SK-N-SH (cell line): ENCODE results near the gene BCR. TPM values are rescaled to one million over a fixed set of nuclear protein-coding genes. Genes with fewer than 3 reads are reported as not detected.

Experiments used
- CTCF ChIA-PET: fragments of 300-600, 350-600 bp; formaldehyde crosslinking; extraction: SDS; loops from one replicate; lab custom pipeline; 2021; lab: Yijun Ruan, JAX
- POLR2A ChIA-PET: fragments of 350-600 bp; sonication (Branson Sonifier 250); formaldehyde crosslinking; extraction: SDS; loops from one replicate; lab custom pipeline; 2020; ENCODE audit warnings: antibody characterized with exemption, inconsistent platforms; lab: Yijun Ruan, JAX
- DNase-seq: peaks from one replicate; pipeline ENCODE4 v3.0.0; 2012
- H2AFZ ChIP-seq: fragments of 200-600 bp; sonication (generic); 2 replicates; pipeline ENCODE4 v1.8.1; 2016; ENCODE audit warnings: antibody characterized with exemption, mild to moderate bottlenecking, low read depth
- H3F3A ChIP-seq: fragments of 200-600 bp; sonication (generic); replicated peaks from 2 replicates; pipeline ENCODE3; 2016; ENCODE audit warnings: antibody characterized with exemption, mild to moderate bottlenecking; ENCODE audit not compliant: insufficient read depth
- H3K27ac ChIP-seq, 2 experiments: fragments of 200-500 bp in 1 of 2; fragments of 200-600 bp in 1 of 2; sonication (Bioruptor generic) in 1 of 2; sonication (generic), shearing (Covaris generic) in 1 of 2; 2 replicates each; pipeline versions ENCODE4 v1.5.1 to v1.6.1; 2014 to 2016; ENCODE audit warnings: low read depth in 2 of 2, inconsistent platforms in 1 of 2, low read length in 1 of 2, mild to moderate bottlenecking in 1 of 2, mixed read lengths in 1 of 2
- H3K27me3 ChIP-seq: fragments of 200-600 bp; sonication (generic), shearing (Covaris generic); 2 replicates; pipeline ENCODE4 v1.6.1; 2016; ENCODE audit warnings: mixed run types; ENCODE audit not compliant: insufficient read depth
- H3K36me3 ChIP-seq, 2 experiments: fragments of 200-500 bp in 1 of 2; fragments of 200-600 bp in 1 of 2; sonication (Bioruptor generic) in 1 of 2; sonication (generic) in 1 of 2; replicated peaks in 1 of 2; 2 replicates each; pipeline versions ENCODE3 to v1.5.1; 2014 to 2016; ENCODE audit warnings: low read length in 1 of 2, mild to moderate bottlenecking in 1 of 2; ENCODE audit not compliant: insufficient read depth in 2 of 2, control insufficient read depth in 1 of 2
- H3K4me1 ChIP-seq, 2 experiments: fragments of 200-500 bp in 1 of 2; fragments of 200-600 bp in 1 of 2; sonication (Bioruptor generic) in 1 of 2; sonication (generic), shearing (Covaris generic) in 1 of 2; 2 replicates each; pipeline versions ENCODE4 v1.5.1 to v1.6.1; 2014 to 2016; ENCODE audit warnings: low read depth in 1 of 2, low read length in 1 of 2, mixed run types in 1 of 2; ENCODE audit not compliant: insufficient read depth in 2 of 2, control insufficient read depth in 1 of 2
- H3K4me2 ChIP-seq: fragments of 200-600 bp; sonication (generic), shearing (Covaris generic); 2 replicates; pipeline ENCODE4 v1.6.1; 2017; ENCODE audit warnings: mixed run types
- H3K4me3 ChIP-seq, 2 experiments: fragments of 200-500 bp in 1 of 2; fragments of 200-600 bp in 1 of 2; sonication (Bioruptor generic) in 1 of 2; sonication (generic), shearing (Covaris generic) in 1 of 2; 2 replicates each; pipeline versions ENCODE4 v1.5.1 to v1.8.1; 2014 to 2016; ENCODE audit warnings: low read depth in 2 of 2, inconsistent platforms in 1 of 2, low read length in 1 of 2, mild to moderate bottlenecking in 1 of 2, mixed read lengths in 1 of 2, moderate library complexity in 1 of 2
- H3K79me2 ChIP-seq: fragments of 200-600 bp; sonication (generic); 2 replicates; pipeline ENCODE4 v1.8.1; 2017; ENCODE audit warnings: mild to moderate bottlenecking; ENCODE audit not compliant: insufficient read depth
- H3K9ac ChIP-seq: fragments of 200-600 bp; sonication (generic); 2 replicates; pipeline ENCODE4 v1.6.1; 2017; ENCODE audit warnings: mixed run types
- H3K9me2 ChIP-seq: fragments of 200-600 bp; sonication (generic); 2 replicates; pipeline ENCODE4 v1.6.1; 2017; ENCODE audit warnings: mixed run types
- H3K9me3 ChIP-seq: fragments of 200-600 bp; sonication (generic); 2 replicates; pipeline ENCODE4 v1.6.1; 2017; ENCODE audit warnings: mixed run types, mild to moderate bottlenecking, moderate library complexity
- H4K20me1 ChIP-seq: fragments of 200-600 bp; sonication (generic); 2 replicates; pipeline ENCODE4 v1.6.1; 2017; ENCODE audit warnings: mild to moderate bottlenecking, mixed run types; ENCODE audit not compliant: insufficient read depth
- CHD2 ChIP-seq: fragments of 150-350 bp; IDR thresholded peaks from 2 replicates; pipeline ENCODE4 v1.6.1; 2018; ENCODE audit warnings: low read length; ENCODE audit not compliant: partially characterized antibody
- CTCF ChIP-seq: fragments of 200-600 bp; sonication (generic); IDR thresholded peaks from 2 replicates; pipeline ENCODE4 v1.6.1; 2017; ENCODE audit warnings: antibody characterized with exemption, mild to moderate bottlenecking, moderate library complexity
- ELF1 ChIP-seq: IDR thresholded peaks from 2 replicates; pipeline ENCODE4 v1.4.0; 2012
- EZH2phosphoT487 ChIP-seq: fragments of 200-600 bp; sonication (generic); IDR thresholded peaks from 2 replicates; pipeline ENCODE4 v1.6.1; 2017; ENCODE audit warnings: low read depth, mixed run types, mild to moderate bottlenecking, antibody characterized with exemption, moderate library complexity, borderline replicate concordance
- FOXJ3 ChIP-seq: sonication (generic); formaldehyde crosslinking; IDR thresholded peaks from 2 replicates; pipeline ENCODE4 v1.5.1; 2020; ENCODE audit warnings: mild to moderate bottlenecking, missing genetic modification reagents
- MEF2A ChIP-seq: IDR thresholded peaks from 2 replicates; pipeline ENCODE4 v1.4.0; 2012; ENCODE audit warnings: low read depth, borderline replicate concordance
- RCOR1 ChIP-seq: fragments of 150-350 bp; IDR thresholded peaks from 2 replicates; pipeline ENCODE4 v1.6.1; 2017; ENCODE audit warnings: antibody characterized with exemption, low read length
- RFX5 ChIP-seq: IDR thresholded peaks from 2 replicates; pipeline ENCODE4 v1.6.1; 2012; ENCODE audit warnings: mild to moderate bottlenecking, improper control_type of control experiment, low read length
- TAF1 ChIP-seq: IDR thresholded peaks from 2 replicates; pipeline ENCODE4 v1.6.1; 2012; ENCODE audit warnings: low read depth, mild to moderate bottlenecking, low read length, moderate library complexity, borderline replicate concordance
- USF2 ChIP-seq: fragments of 150-350 bp; IDR thresholded peaks from 2 replicates; pipeline ENCODE4 v1.6.1; 2017; ENCODE audit warnings: antibody characterized with exemption, low read length, low read depth, borderline replicate concordance
- ZBTB33 ChIP-seq: IDR thresholded peaks from 2 replicates; pipeline ENCODE4 v1.4.0; 2012; ENCODE audit warnings: low read depth, borderline replicate concordance
- WGBS: methylation state at CpG from one replicate; pipeline ENCODE4 v1.1.6; 2017; ENCODE audit warnings: low lambda C conversion rate; 5-methylcytosine and 5-hydroxymethylcytosine counted together
- polyA plus RNA-seq, 3 experiments: library from polyadenylated mRNA; depleted of rRNA; stranded (reverse); fragments of >200 nt; gene quantifications; 2 replicates each; pipeline ENCODE4 v1.2.3, GENCODE V29; 2012

BCR gene
- polyA plus RNA-seq, 1 of the 3 experiments (the other 2 are of a cell fraction): 50.9 TPM

GRCh38 chr22:23353004-23353403, 172.7 kb downstream of the BCR start:
- ChIA-PET POLR2A (no interaction called here), CTCF (interaction anchor here (1.0 to 1.9 kb wide), 2 partner anchors 33 to 63 kb away, joined by 5 to 8 read pairs; no protein-coding TSS in a partner anchor)
- 33% methylated on average over 1 of the region's 1 CpG for WGBS
- Histone ChIP-seq H3F3A (no peaks in the 10 kb centered on the region), H3K4me1 (no peaks in the 10 kb centered on the region), H3K9ac (no peak overlapping the region), H2AFZ (no peak overlapping the region), H3K36me3 (no peaks in the 10 kb centered on the region), H3K27ac (no peak overlapping the region), H3K4me2 (no peak overlapping the region), H3K9me2 (no peaks in the 10 kb centered on the region), H3K79me2 (no peaks in the 10 kb centered on the region), H3K9me3 (no peaks in the 10 kb centered on the region)
- TF ChIP-seq USF2 (no peak), EZH2phosphoT487 (no peak), TAF1 (no peak), FOXJ3 (CRISPR knock-in tag) (no peak)
- TF ChIP-seq, all 33 proteins: peak for 0
- H4K20me1 ChIP-seq: no peaks in the 10 kb centered on the region
- no peak overlapping the region for H3K4me3 ChIP-seq
- peaks cover 24% of the 10 kb centered on the region for H3K27me3 ChIP-seq
- no peak for DNase-seq

- TF ChIP-seq MEF2A (no peak), CTCF (no peak), EZH2phosphoT487 (no peak), ELF1 (no peak), RCOR1 (no peak), RFX5 (no peak), ZBTB33 (no peak), CHD2 (no peak)
- no peaks in the 10 kb centered on the region for H3K79me2 ChIP-seq
- H3K27me3 ChIP-seq: peaks cover 24% of the 10 kb centered on the region
- H3K4me2 ChIP-seq: no peak overlapping the region
- no peaks in the 10 kb centered on the region for H3K36me3 ChIP-seq
- POLR2A ChIA-PET: no interaction called here
- H4K20me1 ChIP-seq: no peaks in the 10 kb centered on the region
- H3K4me3 ChIP-seq: no peak overlapping the region
- H3K9ac ChIP-seq: no peak overlapping the region
- H3F3A ChIP-seq: no peaks in the 10 kb centered on the region
- H2AFZ ChIP-seq: no peak overlapping the region
- H3K27ac ChIP-seq: no peak overlapping the region
- no peaks in the 10 kb centered on the region for H3K4me1 ChIP-seq
- 35% methylated on average over 1 of the region's 1 CpG for WGBS
- CTCF ChIA-PET: interaction anchor here (1.0 to 1.1 kb wide), 2 partner anchors 32 to 63 kb away, joined by 5 to 7 read pairs; no protein-coding TSS in a partner anchor
- H3K9me3 ChIP-seq: no peaks in the 10 kb centered on the region
- H3K9me2 ChIP-seq: no peaks in the 10 kb centered on the region
- no peak for DNase-seq
Measured at GRCh38 chr22:23353696-23354095, 173.4 kb downstream of the BCR start.
